ENCODE measurements around the gene CYFIP2. TPM values are rescaled to one million over a fixed set of nuclear protein-coding genes. Genes with fewer than 3 reads are reported as not detected.

CYFIP2 gene
- total and polyA plus RNA-seq, 2 of the 13 experiments (the other 11 are each of a cell fraction or from before 2014, with no cell fraction given) = 22.6 to 30.3 TPM

DNA sequence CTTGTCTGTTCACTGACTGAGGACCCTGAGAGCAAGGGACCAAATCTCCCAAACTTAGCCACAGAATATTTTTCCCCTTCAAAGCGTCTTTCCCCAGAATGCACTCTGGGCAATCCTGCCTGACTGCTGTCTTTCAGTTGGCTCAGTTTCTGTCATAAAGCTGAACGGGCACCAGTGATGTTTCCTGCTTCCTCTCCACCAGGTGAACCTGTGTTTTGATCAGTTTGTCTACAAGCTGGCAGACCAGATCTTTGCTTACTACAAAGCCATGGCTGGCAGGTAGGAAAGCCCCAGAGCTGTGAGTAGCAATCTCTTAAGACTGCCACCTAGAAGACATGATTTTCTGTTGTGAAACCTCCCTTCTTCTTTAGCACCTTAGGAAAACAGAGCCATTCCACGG is 61.8 kb downstream of the CYFIP2 start:
- H3K27ac ChIP-seq (ENCODE audit: extremely low read length, insufficient read depth, low read length) = no peak overlapping the region
- no peaks in the 10 kb centered on the region for H3K9me3 ChIP-seq (ENCODE audit: low read length)
- FAIRE-seq (no peak), DNase-seq (ENCODE audit: low spot score) (no peak), ATAC-seq (no peak)
- H3K27me3 ChIP-seq (ENCODE audit: control insufficient read depth in 1 of 2, insufficient read depth in 2 of 2, low read length in 2 of 2) = no peaks in the 10 kb centered on the region
- H3K79me2 ChIP-seq (ENCODE audit: insufficient read depth, low read length) = no peaks in the 10 kb centered on the region
- H4K20me1 ChIP-seq (ENCODE audit: insufficient read depth, low read length) = no peaks in the 10 kb centered on the region
- H2AFZ ChIP-seq (ENCODE audit: low read length) = no peak overlapping the region
- peaks cover 36% of the 10 kb centered on the region for H3K4me1 ChIP-seq (ENCODE audit: insufficient read depth, low read length)
- TF ChIP-seq PTBP1 (IDR thresholded peaks at IDR 0.05; ENCODE audit: low read depth, low read length, poor library complexity, severe bottlenecking) = no peak
- no peak for TF ChIP-seq CBX5 (CRISPR knock-in tag; IDR thresholded peaks at IDR 0.05; ENCODE audit: borderline replicate concordance)
- TF ChIP-seq NCOR1 (IDR thresholded peaks at IDR 0.05; ENCODE audit: borderline replicate concordance, low read length) = no peak
- TF ChIP-seq NBN (conservative IDR thresholded peaks at IDR 0.05) = no peak
- no peak for TF ChIP-seq HNRNPL (IDR thresholded peaks at IDR 0.05; ENCODE audit: low read depth, low read length)
- no peak for TF ChIP-seq NR2F2 (IDR thresholded peaks at IDR 0.05; ENCODE audit: borderline replicate concordance, low read depth)
- no peak for TF ChIP-seq ZFP82 (CRISPR knock-in tag; IDR thresholded peaks at IDR 0.05; ENCODE audit: borderline replicate concordance)
- no peak for TF ChIP-seq PPARG (CRISPR knock-in tag; conservative IDR thresholded peaks at IDR 0.05)
- no peak for TF ChIP-seq KDM1A (CRISPR knock-in tag; IDR thresholded peaks at IDR 0.05)
- no peak for TF ChIP-seq SAP130 (CRISPR knock-in tag; IDR thresholded peaks at IDR 0.05; ENCODE audit: low read depth)
- TF ChIP-seq, protein P1, sequence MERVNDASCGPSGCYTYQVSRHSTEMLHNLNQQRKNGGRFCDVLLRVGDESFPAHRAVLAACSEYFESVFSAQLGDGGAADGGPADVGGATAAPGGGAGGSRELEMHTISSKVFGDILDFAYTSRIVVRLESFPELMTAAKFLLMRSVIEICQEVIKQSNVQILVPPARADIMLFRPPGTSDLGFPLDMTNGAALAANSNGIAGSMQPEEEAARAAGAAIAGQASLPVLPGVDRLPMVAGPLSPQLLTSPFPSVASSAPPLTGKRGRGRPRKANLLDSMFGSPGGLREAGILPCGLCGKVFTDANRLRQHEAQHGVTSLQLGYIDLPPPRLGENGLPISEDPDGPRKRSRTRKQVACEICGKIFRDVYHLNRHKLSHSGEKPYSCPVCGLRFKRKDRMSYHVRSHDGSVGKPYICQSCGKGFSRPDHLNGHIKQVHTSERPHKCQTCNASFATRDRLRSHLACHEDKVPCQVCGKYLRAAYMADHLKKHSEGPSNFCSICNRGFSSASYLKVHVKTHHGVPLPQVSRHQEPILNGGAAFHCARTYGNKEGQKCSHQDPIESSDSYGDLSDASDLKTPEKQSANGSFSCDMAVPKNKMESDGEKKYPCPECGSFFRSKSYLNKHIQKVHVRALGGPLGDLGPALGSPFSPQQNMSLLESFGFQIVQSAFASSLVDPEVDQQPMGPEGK (CRISPR knock-in tag; IDR thresholded peaks at IDR 0.05) = no peak
- no peak for TF ChIP-seq ZSCAN30 (CRISPR knock-in tag; IDR thresholded peaks at IDR 0.05)
- no peak for TF ChIP-seq SKIL (CRISPR knock-in tag; IDR thresholded peaks at IDR 0.05; ENCODE audit: borderline replicate concordance)
- no peak for TF ChIP-seq ZNF782 (CRISPR knock-in tag; IDR thresholded peaks at IDR 0.05; ENCODE audit: borderline replicate concordance)
- no peak for TF ChIP-seq RELA (CRISPR knock-in tag; IDR thresholded peaks at IDR 0.05)
- TF ChIP-seq POLR2AphosphoS5 (IDR thresholded peaks at IDR 0.05; ENCODE audit: low read depth, low read length) = no peak
- no peak for TF ChIP-seq ZBTB25 (CRISPR knock-in tag; IDR thresholded peaks at IDR 0.05)
- TF ChIP-seq ZNF790 (CRISPR knock-in tag; IDR thresholded peaks at IDR 0.05; ENCODE audit: borderline replicate concordance) = no peak
- no peak for TF ChIP-seq ZNF326 (CRISPR knock-in tag; IDR thresholded peaks at IDR 0.05; ENCODE audit: borderline replicate concordance)
- no peak overlapping the region for H3K4me3 ChIP-seq (replicated peaks in 1 of 3; ENCODE audit: insufficient read depth in 1 of 3, low read depth in 2 of 3, low read length in 3 of 3)
- in situ Hi-C loops (cut with HindIII; ENCODE audit: extremely low pct_ligation_motif_present, low pct_unique_long_range_greater_than_20kb) = loop anchor here (25.0 kb wide), 1 partner anchor 410 kb away; the partner anchor contains the start of genes LSM11 and THG1L
- no TSS peak for BruUV-seq (replicated peaks)
- no peak overlapping the region for H3K4me2 ChIP-seq (ENCODE audit: low read depth, low read length)
- ChIA-PET POLR2A (no interaction called here), CTCF (ENCODE audit: low intra/inter-chr PET ratio, low total read pairs) (interaction anchor here (1.3 to 1.7 kb wide), 4 partner anchors 74 to 416 kb away, joined by 5 to 11 read pairs (median 8); partner anchors contain the start of gene LSM11)
- H3K9ac ChIP-seq (ENCODE audit: insufficient read depth, low read depth, low read length) = no peak overlapping the region
- H3K36me3 ChIP-seq (replicated peaks in 1 of 2; ENCODE audit: control insufficient read depth in 1 of 2, insufficient read depth in 2 of 2, low read length in 2 of 2) = peaks cover 12 to 24% of the 10 kb centered on the region in 2 experiments
- intact Hi-C loops (cut with micrococcal nuclease; ENCODE audit: unreplicated experiment) = loop anchor here (1.0 to 5.0 kb wide), 4 partner anchors 75 to 416 kb away; partner anchors contain the start of gene LSM11
- 76% methylated on average over 3 of the region's 3 CpGs for WGBS (ENCODE audit: low lambda C conversion rate)
